Measurements from ENCODE around the gene SCD5.

- TF ChIP-seq EZH2 (IDR thresholded peaks at IDR 0.05) (no peak), CTCF (IDR thresholded peaks at IDR 0.05) (no peak), EZH2phosphoT487 (IDR thresholded peaks at IDR 0.05) (no peak)
These were observed 208.8 kb downstream of the SCD5 start for GRCh38 chr4:82589756-82590155.
